Testis (tissue), 2 donors: ENCODE results near the gene XXYLT1.

Experiments used
- CTCF ChIP-seq, 3 experiments: fragments of 450-650 bp in 2 of 3; fragments of 200-600 bp in 1 of 3; sonication (generic) in 1 of 3; IDR thresholded peaks; one replicate each; pipeline ENCODE4 v1.5.1; 2016 to 2019; ENCODE audit warnings: antibody characterized with exemption in 3 of 3, mild to moderate bottlenecking in 2 of 3, moderate library complexity in 1 of 3
- POLR2A ChIP-seq: fragments of 450-650 bp; IDR thresholded peaks from one replicate; pipeline ENCODE4 v1.6.1; 2017; ENCODE audit warnings: antibody characterized with exemption, mild to moderate bottlenecking, moderate library complexity

- TF ChIP-seq CTCF (IDR thresholded peaks at IDR 0.05), result no peak
- no peak for TF ChIP-seq POLR2A
Observed at GRCh38 chr3:195023989-195024388, 247.0 kb downstream of the XXYLT1 start.
